WTC11 (cell line): Measurements from ENCODE around the gene CAPZB. TPM values are rescaled to one million over a fixed set of nuclear protein-coding genes. Genes with fewer than 3 reads are reported as not detected.
"Not testable (repeated sequence)": the region's sequence is repeated elsewhere in the genome, so short reads cannot be mapped to it uniquely, and the experiment has no call there.

Source experiments
- ATAC-seq: fragments of 200-7000 bp; cut with Tn5 transposase; 2 replicates; pipeline ENCODE4 v1.10.0; 2021; ENCODE audit warnings: mild to moderate bottlenecking, moderate library complexity
- CTCF ChIA-PET: fragments of 300-600 bp; sonication (Branson Sonifier 250); formaldehyde crosslinking; loops from one replicate; lab custom pipeline; 2021; ENCODE audit warnings: antibody characterized with exemption; lab: Charles Lee
- POLR2A ChIA-PET: fragments of 350-600 bp; sonication (Branson Sonifier 250); formaldehyde crosslinking; loops from one replicate; lab custom pipeline; 2021; ENCODE audit warnings: antibody characterized with exemption; lab: Charles Lee
- DNase-seq: peaks from one replicate; pipeline ENCODE4 v3.0.0; 2021; ENCODE audit warnings: low spot score
- H3K27ac Mint-ChIP-seq: 2 replicates; pipeline ENCODE4 v1.8.0; 2021; ENCODE audit warnings: mixed read lengths
- H3K27me3 Mint-ChIP-seq: 2 replicates; pipeline ENCODE4 v1.8.0; 2021; ENCODE audit warnings: low read depth, mild to moderate bottlenecking, moderate library complexity, mixed read lengths
- H3K36me3 Mint-ChIP-seq: 2 replicates; pipeline ENCODE4 v1.8.0; 2021; ENCODE audit warnings: mixed read lengths
- H3K4me1 Mint-ChIP-seq: 2 replicates; pipeline ENCODE4 v1.8.0; 2022; ENCODE audit warnings: mixed read lengths
- H3K4me3 Mint-ChIP-seq: 2 replicates; pipeline ENCODE4 v1.8.0; 2021; ENCODE audit warnings: mild to moderate bottlenecking, moderate library complexity, mixed read lengths
- H3K9me3 Mint-ChIP-seq: 2 replicates; pipeline ENCODE4 v1.8.0; 2021; ENCODE audit warnings: mixed read lengths
- CBFB ChIP-seq: sonication (generic); formaldehyde crosslinking; IDR thresholded peaks from 2 replicates; pipeline ENCODE4 v1.8.1; 2022; ENCODE audit warnings: mild to moderate bottlenecking, low read depth, missing genetic modification reagents
- CREB1 ChIP-seq: sonication (generic); formaldehyde crosslinking; IDR thresholded peaks from 2 replicates; pipeline ENCODE4 v1.8.0; 2023; ENCODE audit warnings: mild to moderate bottlenecking, missing genetic modification reagents
- ESRRA ChIP-seq: sonication (generic); formaldehyde crosslinking; IDR thresholded peaks from 2 replicates; pipeline ENCODE4 v1.8.1; 2022; ENCODE audit warnings: mild to moderate bottlenecking, missing genetic modification reagents, borderline replicate concordance
- FOXJ3 ChIP-seq: sonication (generic); formaldehyde crosslinking; IDR thresholded peaks from 2 replicates; pipeline ENCODE4 v1.9.0; 2021; ENCODE audit warnings: missing genetic modification reagents, mild to moderate bottlenecking, borderline replicate concordance
- FOXK1 ChIP-seq: sonication (generic); formaldehyde crosslinking; IDR thresholded peaks from 2 replicates; pipeline ENCODE4 v1.8.0; 2022; ENCODE audit warnings: mild to moderate bottlenecking, moderate library complexity, missing genetic modification reagents
- FOXP4 ChIP-seq: sonication (generic); formaldehyde crosslinking; IDR thresholded peaks from 2 replicates; pipeline ENCODE4 v1.8.0; 2022; ENCODE audit warnings: mild to moderate bottlenecking, missing genetic modification reagents
- KAT7 ChIP-seq: sonication (generic); formaldehyde crosslinking; IDR thresholded peaks from 2 replicates; pipeline ENCODE4 v1.8.1; 2023; ENCODE audit warnings: missing genetic modification reagents, mild to moderate bottlenecking, borderline replicate concordance
- NFATC4 ChIP-seq: fragments of 250-450 bp; sonication (Bioruptor Pico); IDR thresholded peaks from 2 replicates; pipeline ENCODE4 v1.9.0; 2021; ENCODE audit warnings: mild to moderate bottlenecking
- NFYB ChIP-seq: sonication (generic); formaldehyde crosslinking; conservative IDR thresholded peaks from 2 replicates; pipeline ENCODE4 v1.8.0; 2022; ENCODE audit warnings: low read depth, missing genetic modification reagents
- NR3C1 ChIP-seq: sonication (generic); formaldehyde crosslinking; conservative IDR thresholded peaks from 2 replicates; pipeline ENCODE4 v1.8.1; 2023; ENCODE audit warnings: low read depth, mild to moderate bottlenecking, missing genetic modification reagents
- SMAD3 ChIP-seq: sonication (generic); formaldehyde crosslinking; IDR thresholded peaks from 2 replicates; pipeline ENCODE4 v1.8.0; 2022; ENCODE audit warnings: missing genetic modification reagents, mild to moderate bottlenecking, borderline replicate concordance
- SMAD4 ChIP-seq: sonication (generic); formaldehyde crosslinking; IDR thresholded peaks from 2 replicates; pipeline ENCODE4 v1.8.0; 2022; ENCODE audit warnings: mild to moderate bottlenecking, missing genetic modification reagents
- SOX15 ChIP-seq: fragments of 250-450 bp; sonication (Bioruptor Pico); IDR thresholded peaks from 2 replicates; pipeline ENCODE4 v1.9.0; 2021; ENCODE audit warnings: mild to moderate bottlenecking
- ZBTB21 ChIP-seq: sonication (generic); formaldehyde crosslinking; IDR thresholded peaks from 2 replicates; pipeline ENCODE4 v1.8.1; 2023; ENCODE audit warnings: mild to moderate bottlenecking, missing genetic modification reagents, borderline replicate concordance
- ZBTB43 ChIP-seq: sonication (generic); formaldehyde crosslinking; IDR thresholded peaks from 2 replicates; pipeline ENCODE4 v1.8.1; 2023; ENCODE audit warnings: mild to moderate bottlenecking, missing genetic modification reagents
- ZNF121 ChIP-seq: sonication (generic); formaldehyde crosslinking; IDR thresholded peaks from 2 replicates; pipeline ENCODE4 v1.8.0; 2023; ENCODE audit warnings: missing genetic modification reagents
- ZNF423 ChIP-seq: fragments of 250-450 bp; sonication (Bioruptor Pico); IDR thresholded peaks from 2 replicates; pipeline ENCODE4 v2.1.2; 2022; ENCODE audit warnings: mild to moderate bottlenecking, moderate library complexity
- ZNF671 ChIP-seq: fragments of 250-450 bp; sonication (Bioruptor Pico); IDR thresholded peaks from 2 replicates; pipeline ENCODE4 v1.8.0; 2021; ENCODE audit warnings: mild to moderate bottlenecking
- total RNA-seq: library from RNA; stranded (reverse); gene quantifications from 3 replicates; pipeline ENCODE4 v1.2.3, GENCODE V29; 2021

CAPZB gene
- total RNA-seq, 1 experiment from 2014 or later, result 348 TPM

GRCh38 chr1:19505693-19506457 lies 20.5 kb upstream of the CAPZB start (continued):
- TF ChIP-seq ESRRA (no peak), ZNF423 (CRISPR knock-in tag) (no peak)

- DNase-seq (no peak), ATAC-seq (no peak)
- Mint-ChIP-seq H3K27me3 (no peaks in the 10 kb centered on the region; the same call in 1 of the 2 replicates), H3K36me3 (no peaks in the 10 kb centered on the region), H3K4me3 (no peak overlapping the region), H3K9me3 (no peaks in the 10 kb centered on the region), H3K27ac (no peak overlapping the region), H3K4me1 (no peaks in the 10 kb centered on the region)
- no peak for TF ChIP-seq FOXJ3 (CRISPR knock-in tag)
- TF ChIP-seq NFYB (CRISPR knock-in tag), result no peak
- no peak for TF ChIP-seq KAT7
- no peak for TF ChIP-seq NR3C1 (CRISPR knock-in tag)
- no peak for TF ChIP-seq CREB1 (CRISPR knock-in tag)
- no peak for TF ChIP-seq FOXK1 (CRISPR knock-in tag)
- TF ChIP-seq ZBTB21 (CRISPR knock-in tag), result no peak
- TF ChIP-seq ESRRA, result no peak
- TF ChIP-seq CBFB (CRISPR knock-in tag), result no peak
- no peak for TF ChIP-seq SMAD4 (CRISPR knock-in tag)
- no peak for TF ChIP-seq ZBTB43 (CRISPR knock-in tag)
- TF ChIP-seq ZNF671, result no peak
- no peak for TF ChIP-seq NFATC4 (CRISPR knock-in tag)
- TF ChIP-seq SOX15 (CRISPR knock-in tag), result no peak
- no peak for TF ChIP-seq FOXP4 (CRISPR knock-in tag)
- no peak for TF ChIP-seq SMAD3
- ChIA-PET CTCF (no interaction called here), POLR2A (no interaction called here)
Measured at GRCh38 chr1:19504796-19505692, 19.7 kb upstream of the CAPZB start.

GRCh38 chr1:19502284-19502683 lies 16.9 kb upstream of the CAPZB start:
- POLR2A ChIA-PET, ATAC-seq, H3K4me1 Mint-ChIP-seq, DNase-seq, H3K27ac Mint-ChIP-seq, H3K9me3 Mint-ChIP-seq, CTCF ChIA-PET, H3K4me3 Mint-ChIP-seq, H3K27me3 Mint-ChIP-seq, H3K36me3 Mint-ChIP-seq: not testable (repeated sequence)

- H3K27ac Mint-ChIP-seq, H3K36me3 Mint-ChIP-seq, H3K4me3 Mint-ChIP-seq, DNase-seq, POLR2A ChIA-PET, H3K4me1 Mint-ChIP-seq, H3K27me3 Mint-ChIP-seq, ATAC-seq, H3K9me3 Mint-ChIP-seq: not testable (repeated sequence)
- CTCF ChIA-PET, result interaction anchor here (0.7 to 2.2 kb wide), 3 partner anchors 12 to 216 kb away, joined by 3 to 6 read pairs (median 4); no protein-coding TSS in a partner anchor
- TF ChIP-seq ZNF121, result 0 out of 2 replicates have a peak, but pooled peaks have one; percentile 33
- TF ChIP-seq, all 79 proteins: peak for 1; not testable (repeated sequence) for 78
Measured at GRCh38 chr1:19499887-19500286, 14.5 kb upstream of the CAPZB start.

GRCh38 chr1:19497443-19497842 lies 12.1 kb upstream of the CAPZB start:
- ATAC-seq, H3K4me3 Mint-ChIP-seq, H3K36me3 Mint-ChIP-seq, H3K27me3 Mint-ChIP-seq, DNase-seq, H3K4me1 Mint-ChIP-seq, H3K9me3 Mint-ChIP-seq, H3K27ac Mint-ChIP-seq, POLR2A ChIA-PET: not testable (repeated sequence)
- CTCF ChIA-PET, result interaction anchor here (1.3 kb wide), 1 partner anchor 10 kb away, joined by 3 read pairs; no protein-coding TSS in a partner anchor
